ENCODE results near the gene GGCT. TPM values are rescaled to one million over a fixed set of nuclear protein-coding genes. Genes with fewer than 3 reads are reported as not detected.

Gene GGCT
- total RNA-seq, 1 donor from 2014 or later = 160 TPM

DNA sequence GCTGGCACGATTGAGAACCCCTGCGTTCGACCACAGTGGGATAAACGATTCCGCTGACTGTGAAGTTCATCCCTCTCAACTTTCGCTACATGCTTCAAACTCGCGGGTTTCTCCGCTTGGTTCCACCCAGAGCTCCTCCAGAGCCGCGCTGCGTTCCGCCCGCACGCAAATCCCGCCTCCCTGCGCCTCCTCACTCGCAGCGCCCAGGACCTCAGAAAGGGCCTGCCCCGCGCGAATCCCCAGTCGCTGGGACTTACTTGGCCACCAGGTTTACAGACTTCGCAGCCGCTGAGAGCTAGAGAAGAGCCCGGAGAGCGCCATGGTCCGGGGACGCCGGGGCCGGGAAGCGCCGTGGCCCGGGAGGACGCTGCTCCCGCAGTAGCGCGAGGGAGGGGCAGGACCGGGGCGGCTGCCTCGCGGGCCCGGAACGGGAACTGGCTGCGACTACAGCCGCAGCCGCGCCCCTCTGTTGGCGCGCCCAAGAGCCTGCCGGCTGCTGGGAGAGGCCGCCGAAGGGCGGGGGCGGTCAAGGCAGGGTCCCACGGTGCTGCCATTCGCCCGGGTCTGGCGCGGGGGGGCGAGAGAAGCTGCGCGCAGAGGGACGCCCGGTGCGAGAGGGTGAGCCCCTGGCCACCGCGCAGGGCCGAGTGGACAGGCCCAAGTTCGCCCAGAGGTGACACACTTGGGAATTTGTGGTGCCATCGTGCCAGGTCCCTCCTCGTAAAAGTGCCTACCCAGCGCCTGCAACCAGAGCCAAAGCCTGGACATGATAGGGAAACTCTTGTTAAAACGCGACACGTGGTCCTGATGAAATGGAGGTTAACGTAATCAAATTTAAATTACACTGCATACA lies 26.1 kb downstream of the GGCT start, which contains the start of gene NOD1:
Gene NOD1, minus strand, starts transcription at position 436 of the 853 bp plus-strand sequence. CDS start 21,863 bp downstream, outside the sequence.
- H3K27me3 Mint-ChIP-seq (ENCODE audit: insufficient read depth, low read depth) = no peaks in the 10 kb centered on the region

DNA sequence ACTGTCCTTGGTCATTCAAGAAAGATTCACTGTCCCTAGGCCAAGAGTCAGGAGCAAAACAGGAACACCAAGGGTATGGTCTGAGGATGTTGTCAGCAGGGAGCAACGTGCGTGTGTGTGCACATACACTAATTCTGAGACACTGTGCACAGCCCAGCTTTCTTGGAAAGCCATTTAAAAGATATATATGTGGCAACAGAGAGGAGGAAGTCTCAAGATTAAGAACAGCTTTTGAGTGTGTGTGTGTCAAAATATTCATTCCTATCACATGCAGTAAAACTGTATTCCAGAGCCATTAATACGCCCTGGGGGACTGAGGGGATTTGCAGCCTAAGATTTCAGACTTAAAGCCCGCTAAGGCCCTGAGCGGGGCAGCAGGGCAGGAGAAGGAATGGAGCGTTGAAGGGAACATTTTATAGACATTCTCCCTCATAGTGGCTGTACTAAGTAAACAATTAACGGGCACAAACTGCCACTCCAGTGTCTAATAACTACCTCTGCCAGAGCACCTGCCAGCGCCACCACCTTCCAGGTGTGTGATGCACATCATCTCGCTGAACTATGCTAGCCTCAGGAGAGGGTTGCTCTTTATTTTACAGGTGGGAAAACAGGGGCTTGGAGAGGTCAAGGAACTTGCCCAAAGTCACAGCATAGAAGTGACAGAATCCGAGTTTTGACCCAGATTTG lies 28.0 kb downstream of the GGCT start:
- Histone ChIP-seq H3K9ac (no peak overlapping the region), H2AFZ (replicated peaks) (no peak overlapping the region), H3K27me3 (peaks cover 39% of the 10 kb centered on the region), H3K9me3 (ENCODE audit: low read depth) (no peaks in the 10 kb centered on the region), H3F3A (ENCODE audit: low read depth) (peaks cover 9% of the 10 kb centered on the region), H4K20me1 (ENCODE audit: low read depth) (no peaks in the 10 kb centered on the region), H3K4me2 (no peak overlapping the region), H3K27ac (no peak overlapping the region), H3K4me3 (no peak overlapping the region), H3K79me2 (ENCODE audit: low read depth) (no peaks in the 10 kb centered on the region), H3K36me3 (no peaks in the 10 kb centered on the region), H3K4me1 (peaks cover 12% of the 10 kb centered on the region)
- TF ChIP-seq EZH2 (IDR thresholded peaks at IDR 0.05) = no peak
- TF ChIP-seq, protein P1, sequence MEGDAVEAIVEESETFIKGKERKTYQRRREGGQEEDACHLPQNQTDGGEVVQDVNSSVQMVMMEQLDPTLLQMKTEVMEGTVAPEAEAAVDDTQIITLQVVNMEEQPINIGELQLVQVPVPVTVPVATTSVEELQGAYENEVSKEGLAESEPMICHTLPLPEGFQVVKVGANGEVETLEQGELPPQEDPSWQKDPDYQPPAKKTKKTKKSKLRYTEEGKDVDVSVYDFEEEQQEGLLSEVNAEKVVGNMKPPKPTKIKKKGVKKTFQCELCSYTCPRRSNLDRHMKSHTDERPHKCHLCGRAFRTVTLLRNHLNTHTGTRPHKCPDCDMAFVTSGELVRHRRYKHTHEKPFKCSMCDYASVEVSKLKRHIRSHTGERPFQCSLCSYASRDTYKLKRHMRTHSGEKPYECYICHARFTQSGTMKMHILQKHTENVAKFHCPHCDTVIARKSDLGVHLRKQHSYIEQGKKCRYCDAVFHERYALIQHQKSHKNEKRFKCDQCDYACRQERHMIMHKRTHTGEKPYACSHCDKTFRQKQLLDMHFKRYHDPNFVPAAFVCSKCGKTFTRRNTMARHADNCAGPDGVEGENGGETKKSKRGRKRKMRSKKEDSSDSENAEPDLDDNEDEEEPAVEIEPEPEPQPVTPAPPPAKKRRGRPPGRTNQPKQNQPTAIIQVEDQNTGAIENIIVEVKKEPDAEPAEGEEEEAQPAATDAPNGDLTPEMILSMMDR (IDR thresholded peaks at IDR 0.05) = no peak
- TF ChIP-seq EZH2phosphoT487 (IDR thresholded peaks at IDR 0.05) = no peak
- Mint-ChIP-seq H3K27ac (no peak overlapping the region), H3K4me3 (peak overlapping the region; percentile 36), H3K4me1 (peaks cover 11% of the 10 kb centered on the region), H3K27me3 (ENCODE audit: insufficient read depth, low read depth) (no peaks in the 10 kb centered on the region), H3K36me3 (no peaks in the 10 kb centered on the region), H3K9me3 (peaks cover 3% of the 10 kb centered on the region)
- DNase-seq (ENCODE audit: low spot score) = no peak

More for the DNA sequence above, 26.1 kb downstream of the GGCT start, which contains the start of gene NOD1:
- H3K9me3 Mint-ChIP-seq = no peaks in the 10 kb centered on the region
- H3K79me2 ChIP-seq (ENCODE audit: low read depth) = no peaks in the 10 kb centered on the region
- H3K27ac ChIP-seq = no peak within 1 kb of the TSS
- peak within 1 kb of the TSS; percentile 99 for H2AFZ ChIP-seq (replicated peaks)
- H3K36me3 Mint-ChIP-seq = no peaks in the 10 kb centered on the region
- peak within 1 kb of the TSS; percentile 40 for H3K9ac ChIP-seq
- H3K27ac Mint-ChIP-seq = peak within 1 kb of the TSS; percentile 55
- peak; percentile 87 for DNase-seq (ENCODE audit: low spot score)
- peak within 1 kb of the TSS; percentile 88 for H3K4me2 ChIP-seq
- peaks cover 39% of the 10 kb centered on the region for H3K27me3 ChIP-seq
- no peaks in the 10 kb centered on the region for H3K9me3 ChIP-seq (ENCODE audit: low read depth)
- H3K4me3 ChIP-seq = peak within 1 kb of the TSS; percentile 71
- H3K4me3 Mint-ChIP-seq = peak within 1 kb of the TSS; percentile 89
- TF ChIP-seq EZH2 (IDR thresholded peaks at IDR 0.05) (peak; percentile 36), EZH2phosphoT487 (IDR thresholded peaks at IDR 0.05) (no peak)
- TF ChIP-seq, protein P1 (IDR thresholded peaks at IDR 0.05) = peak; percentile 28
- H4K20me1 ChIP-seq (ENCODE audit: low read depth) = no peaks in the 10 kb centered on the region
- H3K4me1 Mint-ChIP-seq = peaks cover 3% of the 10 kb centered on the region
- H3K4me1 ChIP-seq = peaks cover 4% of the 10 kb centered on the region
- H3K36me3 ChIP-seq = no peaks in the 10 kb centered on the region
- H3F3A ChIP-seq (ENCODE audit: low read depth) = peaks cover 9% of the 10 kb centered on the region

DNA sequence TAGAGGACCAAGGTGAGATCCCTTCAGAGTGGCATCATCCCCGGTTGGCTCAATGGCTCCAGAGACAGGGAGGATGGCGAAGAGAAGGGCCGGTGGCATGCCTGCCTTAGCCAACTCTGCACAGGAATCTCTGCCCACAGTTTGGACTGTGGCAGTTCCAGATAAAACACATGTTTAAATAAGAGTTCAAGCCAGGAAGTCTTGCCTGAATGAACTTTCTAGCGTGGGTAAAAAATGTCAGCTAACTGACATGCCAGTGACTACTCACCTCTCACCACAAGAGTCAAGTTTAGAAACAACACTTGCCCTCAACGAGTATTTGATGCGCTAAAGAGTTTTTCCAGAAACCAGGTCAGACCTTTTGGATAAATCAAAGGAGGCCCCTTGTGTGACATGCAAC lies 29.0 kb downstream of the GGCT start:
- Mint-ChIP-seq H3K36me3 (no peaks in the 10 kb centered on the region), H3K4me3 (no peak overlapping the region), H3K9me3 (peaks cover 3% of the 10 kb centered on the region), H3K27me3 (ENCODE audit: insufficient read depth, low read depth) (no peaks in the 10 kb centered on the region), H3K4me1 (peaks cover 21% of the 10 kb centered on the region), H3K27ac (no peak overlapping the region)
- no peak overlapping the region for H3K27ac ChIP-seq
- no peaks in the 10 kb centered on the region for H3K9me3 ChIP-seq (ENCODE audit: low read depth)
- TF ChIP-seq, protein P1 (IDR thresholded peaks at IDR 0.05) = no peak
- no peak for TF ChIP-seq EZH2phosphoT487 (IDR thresholded peaks at IDR 0.05)
- TF ChIP-seq EZH2 (IDR thresholded peaks at IDR 0.05) = no peak
- no peaks in the 10 kb centered on the region for H3K79me2 ChIP-seq (ENCODE audit: low read depth)
- no peaks in the 10 kb centered on the region for H3K36me3 ChIP-seq
- H3K9ac ChIP-seq = no peak overlapping the region
- no peak overlapping the region for H3K4me2 ChIP-seq
- DNase-seq (ENCODE audit: low spot score) = no peak
- H3K4me1 ChIP-seq = peaks cover 15% of the 10 kb centered on the region
- H2AFZ ChIP-seq (replicated peaks) = no peak overlapping the region
- no peaks in the 10 kb centered on the region for H4K20me1 ChIP-seq (ENCODE audit: low read depth)
- no peak overlapping the region for H3K4me3 ChIP-seq
- peaks cover 39% of the 10 kb centered on the region for H3K27me3 ChIP-seq
- H3F3A ChIP-seq (ENCODE audit: low read depth) = peaks cover 9% of the 10 kb centered on the region

Measured in neural progenitor cell (in vitro differentiated cells).